Stimulated activated CD4-positive, alpha-beta T cell treated with anti-CD3 and anti-CD28 coated beads, TNF-alpha, amount 100 ng/mL, for 1 hour (primary cell): ENCODE data around the gene CLEC2B.
"Not testable (repeated sequence)": the region's sequence is repeated elsewhere in the genome, so short reads cannot be mapped to it uniquely, and the experiment has no call there.

Experiments
- DNase-seq, 3 donors: peaks; one replicate each; pipeline ENCODE4 v3.0.0-alpha.2; 2020; ENCODE audit warnings: low read depth in 3 of 3, low spot score in 1 of 3

CLEC2B gene

GRCh38 chr12:9869307-9870161 lies at the start of gene CLEC2B:
TSS of gene CLEC2B (minus strand) at chr12:9869354.
- no peak for DNase-seq

- no peak for DNase-seq
These were observed 42.6 kb upstream of the CLEC2B start for GRCh38 chr12:9911708-9912107.

GRCh38 chr12:9910716-9911421 lies 41.7 kb upstream of the CLEC2B start:
- no peak for DNase-seq

GRCh38 chr12:9909724-9910123 lies 40.6 kb upstream of the CLEC2B start:
- DNase-seq, result no peak

- no peak for DNase-seq
These were observed 39.2 kb upstream of the CLEC2B start for GRCh38 chr12:9908350-9908749.

- DNase-seq, result no peak
These were observed 38.6 kb upstream of the CLEC2B start for GRCh38 chr12:9907769-9908168.

- peak in 1 of 3 donors; percentile 5 for DNase-seq
These were observed 37.7 kb upstream of the CLEC2B start for GRCh38 chr12:9906873-9907272.

- DNase-seq, result no peak
These were observed 33.5 kb upstream of the CLEC2B start for GRCh38 chr12:9902539-9903228.

GRCh38 chr12:9900930-9901329 lies 31.8 kb upstream of the CLEC2B start:
- DNase-seq, result no peak

GRCh38 chr12:9899209-9899608 lies 30.1 kb upstream of the CLEC2B start:
- DNase-seq, result no peak

- DNase-seq, result no peak
These were observed 28.4 kb upstream of the CLEC2B start for GRCh38 chr12:9897535-9897934.

- DNase-seq, result no peak
These were observed 26.2 kb upstream of the CLEC2B start for GRCh38 chr12:9895215-9895971.

- DNase-seq, result no peak
These were observed 19.6 kb upstream of the CLEC2B start for GRCh38 chr12:9888665-9889273.

GRCh38 chr12:9883175-9883574 lies 14.0 kb upstream of the CLEC2B start:
- no peak for DNase-seq

GRCh38 chr12:9881988-9882387 lies 12.8 kb upstream of the CLEC2B start:
- no peak for DNase-seq

- DNase-seq, result no peak
These were observed 12.1 kb upstream of the CLEC2B start, which contains the start of gene KLRF2 for GRCh38 chr12:9881246-9881645. TSS of gene KLRF2 (plus strand) at chr12:9881489. CDS start at chr12:9881596, 107 bp downstream.

- no peak for DNase-seq
These were observed 11.5 kb upstream of the CLEC2B start for GRCh38 chr12:9880532-9881078.

GRCh38 chr12:9876120-9876519 lies 7.0 kb upstream of the CLEC2B start:
- not testable (repeated sequence) for DNase-seq

- DNase-seq, result no peak
These were observed 3.6 kb upstream of the CLEC2B start for GRCh38 chr12:9872742-9873141.

- no peak for DNase-seq
These were observed 3.0 kb upstream of the CLEC2B start for GRCh38 chr12:9872162-9872561.
